GM18873 (cell line): ENCODE measurements around the gene SAMD10.
"Not testable (repeated sequence)": the region's sequence is repeated elsewhere in the genome, so short reads cannot be mapped to it uniquely, and the experiment has no call there.

Source experiments
- ATAC-seq: cut with Tn5 transposase; IDR thresholded peaks from one replicate; pipeline ENCODE4 v1.9.1; 2021; ENCODE audit warnings: mild to moderate bottlenecking, moderate library complexity, moderate number of reproducible peaks; ENCODE audit not compliant: unreplicated experiment, low FRiP score

SAMD10 gene

DNA sequence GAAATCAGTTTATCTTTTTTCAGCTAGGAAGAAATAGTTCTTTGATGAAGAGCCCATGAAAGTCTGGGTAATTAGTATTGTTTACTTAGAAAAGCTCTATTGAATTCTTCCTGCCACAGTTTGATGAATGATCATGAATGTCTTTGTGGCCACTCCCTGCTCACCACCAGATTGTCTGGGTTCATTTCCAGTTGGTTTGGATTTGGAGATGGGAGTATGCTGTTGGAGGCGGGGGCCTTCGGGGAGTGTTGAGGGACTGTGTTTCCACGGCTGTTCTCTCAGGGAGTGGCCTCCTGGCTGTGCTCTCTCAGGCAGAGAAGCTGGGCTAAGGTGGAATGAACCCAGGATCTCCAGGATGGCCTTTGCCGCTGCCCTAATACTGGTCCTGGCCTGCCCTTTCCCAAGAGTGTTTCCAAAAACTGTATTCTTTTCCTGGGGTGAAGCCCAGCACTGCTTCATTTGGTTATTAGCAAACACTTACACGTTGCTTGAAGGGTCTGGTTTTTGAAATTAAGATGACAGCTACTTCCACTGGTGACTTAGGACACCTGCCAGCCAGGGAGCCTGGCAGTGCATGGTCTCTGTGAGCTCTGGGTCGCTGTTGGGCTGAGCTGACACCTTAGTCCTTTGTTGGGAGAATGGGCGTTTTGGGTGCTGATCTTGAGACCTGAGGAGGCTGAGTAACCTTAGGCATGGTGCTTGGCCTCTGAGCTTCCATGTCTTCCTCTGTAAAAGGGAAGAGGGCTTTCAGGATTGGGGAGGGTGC is 24.7 kb upstream of the SAMD10 start:
- ATAC-seq: no peak

DNA sequence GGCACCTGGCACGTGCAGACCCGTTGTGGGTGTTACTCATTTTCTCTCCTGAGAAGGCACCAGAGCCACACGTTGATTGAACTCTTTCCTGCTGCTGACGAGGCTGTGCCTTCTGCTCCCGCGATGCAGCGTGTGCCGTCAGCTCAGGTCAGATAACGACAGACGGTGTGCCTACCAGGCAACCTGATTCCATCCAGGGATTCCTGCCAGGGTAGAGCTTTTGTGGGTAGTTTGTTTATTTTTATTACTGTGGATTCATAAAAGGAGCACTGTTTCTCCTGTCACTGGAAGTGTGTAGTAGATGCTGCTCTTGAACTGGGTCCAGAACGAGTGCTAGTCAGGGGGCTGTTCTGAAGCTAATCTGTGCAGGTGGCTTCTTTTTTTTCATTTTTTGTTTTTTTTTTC is 22.2 kb upstream of the SAMD10 start:
- ATAC-seq: no peak

DNA sequence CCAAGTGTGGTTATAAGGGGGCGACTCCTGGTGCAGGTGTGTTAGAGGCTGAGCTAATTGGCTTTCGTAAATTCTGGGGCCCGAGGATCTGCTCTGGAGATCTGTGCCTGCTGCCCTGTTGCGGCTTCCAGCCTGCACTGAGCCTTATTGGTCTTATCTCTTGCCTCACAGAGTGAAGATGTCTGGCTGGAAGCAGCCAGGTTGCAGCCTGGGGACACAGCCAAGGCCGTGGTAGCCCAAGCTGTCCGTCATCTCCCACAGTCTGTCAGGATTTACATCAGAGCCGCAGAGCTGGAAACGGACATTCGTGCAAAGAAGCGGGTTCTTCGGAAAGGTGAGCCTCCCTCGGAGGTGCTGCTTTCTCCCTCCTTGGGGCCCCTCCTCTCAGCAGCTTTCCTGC is 21.5 kb upstream of the SAMD10 start:
- ATAC-seq: no peak

DNA sequence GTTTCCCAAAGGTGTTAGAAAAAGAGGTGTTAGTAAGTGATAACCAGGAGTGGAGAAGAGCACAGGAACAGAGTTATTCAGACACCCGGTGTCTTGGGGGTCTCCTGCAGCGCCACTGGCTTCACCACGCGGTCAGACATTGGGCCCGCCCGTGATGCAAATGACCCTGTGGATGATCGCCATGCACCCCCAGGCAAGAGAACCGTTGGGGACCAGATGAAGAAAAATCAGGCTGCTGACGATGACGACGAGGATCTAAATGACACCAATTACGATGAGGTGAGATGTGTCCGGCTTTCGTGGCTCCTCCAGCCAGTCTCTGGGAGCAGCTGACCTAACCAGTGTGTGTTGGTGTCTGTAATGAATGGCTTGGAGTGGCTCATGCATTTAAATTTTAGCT is 3.5 kb upstream of the SAMD10 start:
- ATAC-seq: no peak

DNA sequence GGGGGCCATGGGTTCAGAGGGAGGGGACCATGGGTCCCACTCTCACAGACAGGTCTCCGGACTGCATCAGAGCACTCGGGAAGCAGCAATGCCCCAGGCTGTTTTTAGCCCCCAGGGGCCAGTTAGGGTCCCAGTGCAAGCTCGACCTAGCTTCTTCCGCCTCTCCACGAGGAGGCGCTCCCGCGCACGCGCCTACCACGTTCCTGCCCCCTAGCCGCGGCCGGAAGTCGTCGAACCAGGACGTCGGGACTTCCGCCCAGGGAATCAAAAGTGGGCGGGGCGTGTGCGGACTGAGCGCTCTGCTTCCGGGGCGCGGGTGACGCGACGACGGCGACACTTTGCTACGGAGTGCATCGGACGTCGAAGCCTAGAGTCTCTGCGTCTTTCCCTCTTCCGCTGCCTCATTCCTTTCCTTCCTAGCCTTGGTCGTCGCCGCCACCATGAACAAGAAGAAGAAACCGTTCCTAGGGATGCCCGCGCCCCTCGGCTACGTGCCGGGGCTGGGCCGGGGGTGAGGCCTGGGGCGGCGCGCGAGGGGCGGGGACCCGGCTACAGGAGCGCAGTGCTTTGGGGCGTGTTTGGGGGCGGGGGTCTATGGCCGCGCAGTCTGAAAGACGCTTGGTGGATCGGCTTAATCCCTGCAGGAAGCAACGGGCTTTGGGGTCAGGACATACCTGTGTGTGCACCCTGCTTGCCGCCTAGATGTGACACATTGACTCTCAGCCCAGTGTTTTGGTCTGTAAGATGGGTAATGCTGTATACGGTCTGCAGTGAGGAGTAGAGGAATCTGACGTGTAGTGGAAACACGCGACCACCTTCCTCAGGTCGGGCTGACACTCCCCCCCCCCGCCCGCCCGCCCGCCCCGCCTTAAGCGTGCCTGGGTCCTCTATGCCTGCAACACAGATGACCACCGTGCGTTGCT is 1.6 kb upstream of the SAMD10 start, which contains the start of gene PRPF6:
PRPF6 (plus strand) TSS at position 327 of the 923 bp plus-strand sequence; CDS start at position 441, 114 bp downstream.
- ATAC-seq: peak; percentile 48

DNA sequence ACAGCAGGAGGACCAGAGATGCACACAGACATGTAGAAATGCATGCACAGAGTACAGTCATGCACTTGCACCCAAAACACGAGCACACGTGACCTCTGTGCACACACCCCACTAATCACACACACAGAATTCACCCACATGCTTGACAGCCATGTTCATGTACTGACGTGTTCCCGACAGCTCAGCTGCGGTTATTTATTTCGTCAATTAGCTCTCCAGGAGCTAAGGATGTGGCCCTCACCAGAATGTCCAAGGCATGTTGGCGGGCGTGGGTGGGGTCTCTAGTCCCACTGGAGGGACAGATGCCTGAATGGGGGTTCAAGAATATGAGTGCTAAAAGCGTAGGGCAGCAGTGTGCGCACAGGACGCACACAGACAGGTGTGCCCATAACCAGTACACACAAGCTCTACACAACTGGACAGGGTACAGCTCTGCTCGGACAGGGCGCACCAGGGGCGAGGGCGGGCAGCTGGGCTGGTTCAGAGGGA is 919 bp upstream of the SAMD10 start:
- no peak for ATAC-seq

DNA sequence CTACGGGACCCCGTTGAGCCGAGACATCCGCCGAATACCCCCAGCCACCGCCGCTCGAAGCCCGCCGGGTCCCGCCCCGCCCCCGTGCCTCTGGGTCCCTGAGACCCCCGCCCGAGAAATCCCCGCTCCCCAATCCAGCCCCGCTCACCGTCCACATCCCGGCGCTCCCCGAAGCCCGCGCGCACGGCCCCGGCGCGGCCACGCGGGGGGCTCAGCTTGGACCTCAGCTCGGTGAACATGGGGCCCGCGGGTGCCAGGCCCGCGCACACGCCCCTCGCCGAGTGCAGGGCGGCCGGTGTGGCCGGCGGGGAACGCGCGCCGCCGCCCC is 249 bp downstream of the SAMD10 start:
- ATAC-seq: no peak

DNA sequence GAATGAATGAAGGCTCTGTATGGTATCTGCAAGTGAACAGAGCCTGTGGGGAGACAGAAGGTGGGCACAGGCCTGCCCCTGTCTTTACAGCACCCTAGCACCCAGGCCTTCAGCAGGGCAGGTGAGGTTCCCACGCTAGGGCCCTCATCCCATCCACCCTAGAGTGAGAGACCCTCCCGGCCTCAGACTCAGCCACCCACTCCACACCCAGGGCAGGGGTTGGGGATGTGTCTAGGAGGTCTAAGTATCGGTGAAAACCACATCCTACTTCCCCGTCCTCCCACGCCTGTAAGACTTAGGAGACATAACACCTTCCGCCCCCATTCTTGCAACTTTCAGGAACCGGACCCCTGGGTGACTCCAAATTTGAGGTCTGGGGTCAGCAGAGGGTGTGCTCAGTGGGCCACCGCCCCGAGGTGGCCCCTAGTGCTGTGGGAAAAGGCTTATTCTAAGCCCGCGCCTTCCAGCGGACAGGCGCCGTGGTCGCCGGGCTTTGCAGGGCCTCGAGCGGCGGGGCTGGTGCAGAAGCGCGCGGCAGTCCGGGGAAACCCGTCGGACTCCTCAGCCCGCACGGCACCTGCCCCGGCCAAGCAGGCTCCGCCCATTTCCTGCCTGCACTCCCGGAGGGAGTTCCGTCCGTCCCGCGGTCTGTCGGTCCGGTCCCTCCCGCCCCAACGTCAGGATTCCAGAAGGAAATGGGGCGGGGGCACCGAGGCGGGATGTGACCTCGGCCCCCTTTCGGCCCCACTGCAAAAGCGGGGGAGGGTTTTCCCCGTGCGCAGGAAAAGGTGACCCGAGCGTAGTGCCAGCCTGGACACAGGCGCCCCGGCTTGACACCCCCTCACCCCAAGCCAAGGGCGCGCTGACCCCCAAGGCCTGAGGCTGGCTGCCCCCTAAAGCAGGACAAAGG is 868 bp downstream of the SAMD10 start:
- peak; percentile 36 for ATAC-seq

DNA sequence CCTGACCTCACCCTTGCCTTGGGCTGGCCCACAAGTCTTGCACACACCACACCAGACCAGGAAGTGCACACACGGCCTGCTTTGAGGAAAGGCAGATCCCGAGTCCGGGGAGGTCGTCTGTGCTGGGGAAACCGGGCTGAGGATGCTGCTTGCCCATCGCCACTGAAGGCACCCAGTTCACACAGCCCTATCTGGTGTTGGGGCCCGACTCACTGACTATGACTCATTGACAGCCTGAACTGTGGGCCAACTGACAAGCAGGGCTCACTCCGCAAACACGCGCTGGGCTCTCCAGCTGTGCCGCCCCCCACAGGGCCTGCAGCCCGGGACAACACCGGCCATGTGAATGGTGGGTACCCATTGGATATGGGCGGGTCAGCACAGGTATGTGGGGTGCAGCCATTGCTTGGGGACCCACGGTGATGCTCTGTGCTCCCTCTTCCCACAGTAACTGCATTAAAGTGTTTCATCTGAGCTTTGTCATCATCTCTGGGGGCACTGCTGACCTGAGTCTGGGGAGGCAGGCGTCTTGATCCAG is 1.6 kb downstream of the SAMD10 start:
- no peak for ATAC-seq

DNA sequence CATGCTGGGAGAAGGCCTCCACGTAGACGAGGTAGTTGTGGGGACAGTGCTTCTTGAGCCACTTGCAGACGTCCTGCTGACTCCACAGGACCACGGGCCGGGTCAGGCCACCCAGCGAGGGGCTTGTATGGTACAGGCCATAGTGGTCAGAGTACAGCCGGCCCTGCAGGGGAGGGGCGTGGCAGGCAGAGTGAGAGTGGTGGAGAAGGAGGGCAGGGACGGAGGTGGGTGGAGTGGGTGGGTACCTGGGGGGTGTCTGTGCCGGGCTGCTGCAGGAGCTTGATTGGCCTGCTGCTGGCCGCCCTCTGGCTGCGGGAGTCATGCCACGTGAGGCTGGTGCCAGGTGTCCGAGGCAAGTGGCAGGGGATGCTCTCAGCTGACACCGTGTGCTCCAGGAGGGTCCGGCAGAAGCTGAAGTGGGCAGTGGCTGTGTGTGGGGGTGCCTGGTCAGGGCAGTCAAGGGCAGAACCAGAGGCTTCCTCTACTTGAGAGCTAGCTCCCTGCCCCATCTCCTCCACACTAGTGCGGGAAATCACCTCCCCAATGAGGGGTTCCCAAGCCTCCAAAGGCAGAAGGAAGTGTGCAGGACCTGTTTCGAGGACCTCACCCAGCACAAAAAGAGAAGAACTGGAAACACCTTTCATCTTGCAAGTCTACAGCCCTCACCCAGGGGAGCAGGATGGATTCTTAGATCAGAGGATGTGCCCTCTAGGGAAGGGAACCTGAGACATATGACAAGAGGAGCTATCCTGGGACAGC is 2.3 kb downstream of the SAMD10 start:
- no peak for ATAC-seq

DNA sequence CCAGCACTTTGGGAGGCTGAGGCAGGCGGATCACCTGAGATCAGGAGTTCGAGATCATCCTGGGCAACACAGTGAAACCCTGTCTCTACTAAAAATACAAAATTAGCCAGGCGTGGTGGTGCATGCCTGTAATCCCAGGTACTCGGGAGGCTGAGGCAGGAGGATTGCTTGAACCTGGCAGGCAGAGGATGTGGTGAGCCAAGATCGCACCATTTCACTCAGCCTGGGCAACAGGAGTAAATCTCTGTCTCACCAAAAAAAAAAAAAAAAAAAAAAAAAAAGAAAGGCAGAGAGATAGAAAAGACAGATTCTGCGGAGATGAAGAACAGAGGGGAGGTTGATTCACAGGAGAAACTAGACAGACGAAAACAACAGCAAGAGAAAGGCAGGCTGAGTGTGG is 2.9 kb downstream of the SAMD10 start:
- not testable (repeated sequence) for ATAC-seq

DNA sequence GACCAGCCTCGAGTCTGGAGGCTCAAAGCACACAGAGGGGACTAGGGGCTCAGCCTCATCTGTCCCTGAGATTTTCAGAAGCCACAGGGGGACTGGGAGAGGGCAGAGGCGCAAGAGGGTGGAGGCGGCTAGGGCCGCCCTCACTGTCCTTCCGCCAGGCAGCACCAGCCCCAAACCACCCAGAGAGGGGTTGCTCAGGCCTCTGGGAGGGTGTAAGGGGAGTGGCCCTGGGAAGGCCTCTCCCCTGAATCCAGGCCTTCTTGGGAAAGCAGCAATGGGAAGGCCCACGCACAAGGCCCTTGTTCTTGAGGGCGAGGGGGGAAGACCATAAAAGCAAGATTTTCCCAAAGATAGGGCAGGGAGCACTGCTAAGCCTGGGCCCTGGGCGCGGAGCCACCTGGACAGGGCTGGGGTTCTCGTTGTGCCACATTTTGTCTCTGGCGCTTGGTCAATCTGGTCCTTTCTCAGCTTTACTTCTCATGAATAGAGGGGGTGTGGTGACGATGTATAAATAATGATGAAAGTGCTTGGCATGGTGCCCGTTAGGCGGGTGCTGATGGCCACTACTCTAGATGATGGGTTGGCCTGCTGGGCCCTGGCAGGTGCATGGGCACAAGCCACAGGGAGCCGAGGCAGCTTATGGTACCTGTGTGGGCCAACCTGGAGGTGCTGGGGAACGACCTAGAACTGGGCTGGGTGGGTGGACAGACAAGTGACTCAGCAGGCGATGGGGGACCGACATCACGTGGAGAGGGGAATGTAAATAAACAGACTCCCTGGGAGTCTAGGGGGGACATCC is 4.8 kb downstream of the SAMD10 start:
- no peak for ATAC-seq

DNA sequence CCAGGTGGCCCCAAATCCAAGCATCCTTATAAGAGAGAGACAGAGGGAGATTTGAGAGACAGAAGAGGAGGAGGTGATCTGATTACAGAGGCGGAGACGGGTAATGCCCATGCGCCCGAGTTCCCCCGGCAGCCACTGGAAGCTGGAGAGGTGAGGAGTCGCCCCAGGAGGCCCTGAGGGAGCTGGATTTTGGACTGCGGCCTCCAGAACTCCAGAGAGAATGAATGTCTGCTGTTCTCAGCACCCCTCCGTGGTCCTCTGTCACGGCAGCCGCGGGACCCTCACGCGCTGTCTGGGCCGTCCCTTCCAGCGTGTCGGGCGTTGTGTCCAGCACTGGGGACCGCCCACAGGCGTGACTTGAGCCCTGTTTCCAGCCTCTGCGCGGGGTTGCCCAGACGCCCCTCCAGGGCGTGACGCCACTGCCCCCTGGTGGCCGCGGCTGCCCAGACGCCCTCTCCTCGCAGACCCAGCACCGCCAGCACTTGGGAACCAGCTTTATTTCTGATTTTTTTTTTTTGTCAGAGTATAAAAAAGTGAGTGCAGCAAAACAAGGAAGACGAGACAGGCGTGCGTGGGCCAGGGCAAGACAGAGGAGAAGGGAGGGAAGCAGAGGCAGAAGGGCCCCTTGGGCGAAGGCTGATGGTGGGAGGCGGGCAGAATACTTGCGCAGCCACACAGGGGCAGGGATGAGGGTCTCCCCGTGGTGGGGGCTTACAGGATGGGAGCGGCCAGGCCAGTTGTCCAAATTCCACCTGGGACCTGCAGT is 5.6 kb downstream of the SAMD10 start:
- no peak for ATAC-seq

DNA sequence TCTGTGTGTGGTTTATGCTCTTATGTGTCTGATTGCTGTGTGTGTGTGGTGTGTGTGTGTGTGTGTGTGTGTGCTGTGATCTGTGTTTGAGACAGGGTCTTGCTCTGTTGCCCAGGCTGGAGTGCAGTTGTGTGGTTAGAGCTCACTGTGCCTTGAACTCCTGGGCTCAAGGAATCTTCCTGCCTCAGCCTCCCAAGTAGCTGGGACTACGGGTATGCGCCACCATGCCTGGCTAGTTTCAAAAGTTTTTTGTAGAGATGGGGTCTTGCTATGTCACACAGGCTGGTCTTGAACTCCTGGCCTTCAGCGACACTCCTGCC is 6.3 kb downstream of the SAMD10 start:
- no peak for ATAC-seq

DNA sequence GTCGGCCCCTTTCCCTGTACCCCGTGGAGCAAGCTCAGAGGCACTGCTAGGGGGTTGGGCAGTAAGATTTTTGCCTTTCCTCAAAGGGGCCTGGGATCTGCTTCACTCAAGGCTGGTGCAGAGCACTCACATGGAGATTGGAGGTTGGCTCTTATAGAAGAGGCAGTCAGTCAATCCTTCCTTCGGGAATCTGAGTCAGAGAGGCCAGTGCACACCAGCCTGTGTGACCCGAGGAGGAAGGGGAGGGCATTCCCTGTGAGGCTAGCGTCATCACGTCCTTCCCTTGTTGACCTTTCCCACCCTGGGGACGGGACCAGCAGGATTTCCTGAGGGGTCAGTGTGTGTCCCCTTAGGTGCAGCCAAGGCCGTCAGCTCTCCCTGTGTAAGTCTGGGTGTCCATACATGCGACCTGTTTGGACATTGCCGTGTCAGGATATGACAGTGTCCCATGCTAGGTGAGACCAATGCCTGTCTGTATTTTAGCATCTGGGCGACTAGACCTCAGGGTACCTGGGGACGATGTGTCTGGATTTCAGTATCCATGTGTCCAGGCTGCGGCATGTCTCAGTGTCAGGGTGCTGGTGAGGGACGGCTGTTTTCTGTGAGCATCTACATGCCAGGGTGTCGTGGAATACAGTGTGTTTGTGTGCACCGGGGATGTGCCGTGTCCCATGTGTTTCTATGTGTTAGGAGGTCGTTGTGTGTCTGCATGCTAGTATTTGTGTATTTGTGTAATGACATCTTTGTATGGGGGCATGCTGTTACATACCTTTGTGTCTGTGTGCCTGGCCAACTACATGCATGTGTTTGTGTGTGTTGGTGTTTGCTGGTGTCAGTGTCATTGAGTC is 6.9 kb downstream of the SAMD10 start:
- ATAC-seq: no peak

DNA sequence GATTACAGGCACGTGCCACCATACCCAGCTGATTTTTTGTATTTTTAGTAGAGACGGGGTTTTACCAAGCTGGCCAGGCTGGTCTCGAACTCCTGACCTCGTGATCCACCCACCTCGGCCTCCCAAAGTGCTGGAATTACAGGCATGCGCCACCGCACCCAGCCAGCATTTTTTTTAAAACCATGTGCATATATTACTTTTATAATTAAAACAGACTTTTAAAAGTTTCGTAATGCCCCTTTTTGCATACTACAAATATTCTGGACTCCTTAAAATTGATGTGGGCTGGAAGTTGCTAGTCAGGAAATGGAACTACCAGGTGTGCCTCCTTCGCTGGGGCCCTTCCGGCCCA is 7.5 kb downstream of the SAMD10 start:
- not testable (repeated sequence) for ATAC-seq

DNA sequence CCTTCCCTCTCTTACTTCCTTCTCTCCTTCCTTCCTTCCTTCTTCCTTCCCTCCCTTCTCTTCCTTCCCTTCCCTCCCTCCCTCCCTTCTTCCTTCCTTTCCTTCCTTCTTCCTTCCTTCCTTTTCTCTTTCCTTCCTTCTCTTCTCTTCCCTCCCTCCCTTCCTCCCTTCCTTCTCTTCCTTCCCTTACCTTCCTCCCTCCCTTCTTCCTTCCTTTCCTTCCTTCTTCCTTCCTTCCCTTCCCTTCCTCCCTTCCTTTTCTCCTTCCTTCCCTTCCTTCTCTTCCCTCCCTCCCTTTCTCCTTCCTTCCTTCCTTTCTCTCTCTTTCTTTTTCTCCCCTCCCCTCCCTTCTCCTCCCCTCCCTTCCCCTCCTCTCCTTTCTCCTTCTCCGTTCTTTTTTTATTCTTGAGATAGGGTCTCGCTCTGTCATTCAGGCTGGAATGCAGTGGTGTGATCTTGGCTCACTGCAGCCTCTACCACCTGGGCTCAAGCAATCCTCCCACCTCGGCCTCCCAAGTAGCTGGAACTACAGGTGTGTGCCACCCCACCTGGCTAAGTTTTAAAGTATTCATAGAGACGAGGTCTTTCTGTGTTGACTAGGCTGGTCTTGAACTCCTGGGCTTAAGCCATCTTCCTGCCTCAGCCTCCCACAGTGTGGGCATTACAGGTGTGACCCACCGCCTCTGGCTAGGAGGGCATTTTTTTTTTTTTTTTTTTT is 8.6 kb downstream of the SAMD10 start:
- no peak for ATAC-seq
